Measurements from ENCODE around the gene DCXR. TPM values are rescaled to one million over a fixed set of nuclear protein-coding genes. Genes with fewer than 3 reads are reported as not detected.

DCXR gene
- total and polyA plus RNA-seq, 2 of the 13 experiments (the other 11 are each of a cell fraction or from before 2014, with no cell fraction given) = 287 to 311 TPM

DNA sequence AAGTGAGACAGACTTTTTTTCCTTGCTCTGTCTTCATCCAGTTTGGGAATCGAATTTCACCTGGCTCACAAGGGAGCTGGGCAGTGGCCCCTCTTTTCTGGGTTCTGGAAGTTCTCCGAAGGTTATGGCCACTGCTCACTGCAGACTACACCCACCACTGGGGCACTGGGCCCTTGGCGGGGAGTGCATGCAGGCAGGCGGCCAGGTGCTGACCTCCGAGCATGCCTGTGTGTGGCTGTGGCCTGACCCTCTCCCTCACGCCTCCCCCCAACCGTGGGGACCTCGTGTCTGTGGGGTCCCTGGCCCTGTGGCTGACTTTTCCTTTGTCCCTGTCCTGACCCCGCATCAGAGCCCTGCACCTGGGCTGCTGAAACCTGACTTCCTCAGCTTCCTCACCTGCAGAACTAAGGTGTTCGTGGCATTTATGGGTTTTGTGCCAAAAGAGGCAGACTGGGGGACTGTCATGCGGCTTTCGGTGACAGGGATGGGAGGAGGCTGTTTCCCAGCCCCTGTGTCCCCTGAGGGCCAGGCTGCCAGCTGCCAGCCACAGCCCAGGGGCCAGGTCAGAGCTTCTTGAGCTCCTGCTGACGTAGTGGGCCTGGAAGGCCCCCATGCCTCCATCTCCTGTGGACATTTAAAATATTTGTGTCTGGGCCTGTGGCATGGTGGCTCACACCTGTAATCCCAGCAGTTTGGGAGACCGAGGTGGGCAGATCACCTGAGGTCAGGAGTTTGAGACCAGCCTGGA, 38.6 kb downstream of the DCXR start (continued):
- TF ChIP-seq, protein P1, sequence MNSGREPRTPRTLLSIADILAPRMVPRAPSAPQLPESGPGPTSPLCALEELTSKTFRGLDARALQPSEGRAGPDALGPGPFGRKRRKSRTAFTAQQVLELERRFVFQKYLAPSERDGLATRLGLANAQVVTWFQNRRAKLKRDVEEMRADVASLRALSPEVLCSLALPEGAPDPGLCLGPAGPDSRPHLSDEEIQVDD (CRISPR knock-in tag; IDR thresholded peaks at IDR 0.05; ENCODE audit: borderline replicate concordance) = no peak
- TF ChIP-seq SIX1 (CRISPR knock-in tag; IDR thresholded peaks at IDR 0.05; ENCODE audit: borderline replicate concordance) = no peak
- no peak for TF ChIP-seq YEATS4 (CRISPR knock-in tag; IDR thresholded peaks at IDR 0.05; ENCODE audit: borderline replicate concordance)
- TF ChIP-seq, protein P2, sequence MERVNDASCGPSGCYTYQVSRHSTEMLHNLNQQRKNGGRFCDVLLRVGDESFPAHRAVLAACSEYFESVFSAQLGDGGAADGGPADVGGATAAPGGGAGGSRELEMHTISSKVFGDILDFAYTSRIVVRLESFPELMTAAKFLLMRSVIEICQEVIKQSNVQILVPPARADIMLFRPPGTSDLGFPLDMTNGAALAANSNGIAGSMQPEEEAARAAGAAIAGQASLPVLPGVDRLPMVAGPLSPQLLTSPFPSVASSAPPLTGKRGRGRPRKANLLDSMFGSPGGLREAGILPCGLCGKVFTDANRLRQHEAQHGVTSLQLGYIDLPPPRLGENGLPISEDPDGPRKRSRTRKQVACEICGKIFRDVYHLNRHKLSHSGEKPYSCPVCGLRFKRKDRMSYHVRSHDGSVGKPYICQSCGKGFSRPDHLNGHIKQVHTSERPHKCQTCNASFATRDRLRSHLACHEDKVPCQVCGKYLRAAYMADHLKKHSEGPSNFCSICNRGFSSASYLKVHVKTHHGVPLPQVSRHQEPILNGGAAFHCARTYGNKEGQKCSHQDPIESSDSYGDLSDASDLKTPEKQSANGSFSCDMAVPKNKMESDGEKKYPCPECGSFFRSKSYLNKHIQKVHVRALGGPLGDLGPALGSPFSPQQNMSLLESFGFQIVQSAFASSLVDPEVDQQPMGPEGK (CRISPR knock-in tag; IDR thresholded peaks at IDR 0.05) = 0 out of 2 replicates have a peak, but pooled peaks have one; percentile 10
- TF ChIP-seq, protein P3, sequence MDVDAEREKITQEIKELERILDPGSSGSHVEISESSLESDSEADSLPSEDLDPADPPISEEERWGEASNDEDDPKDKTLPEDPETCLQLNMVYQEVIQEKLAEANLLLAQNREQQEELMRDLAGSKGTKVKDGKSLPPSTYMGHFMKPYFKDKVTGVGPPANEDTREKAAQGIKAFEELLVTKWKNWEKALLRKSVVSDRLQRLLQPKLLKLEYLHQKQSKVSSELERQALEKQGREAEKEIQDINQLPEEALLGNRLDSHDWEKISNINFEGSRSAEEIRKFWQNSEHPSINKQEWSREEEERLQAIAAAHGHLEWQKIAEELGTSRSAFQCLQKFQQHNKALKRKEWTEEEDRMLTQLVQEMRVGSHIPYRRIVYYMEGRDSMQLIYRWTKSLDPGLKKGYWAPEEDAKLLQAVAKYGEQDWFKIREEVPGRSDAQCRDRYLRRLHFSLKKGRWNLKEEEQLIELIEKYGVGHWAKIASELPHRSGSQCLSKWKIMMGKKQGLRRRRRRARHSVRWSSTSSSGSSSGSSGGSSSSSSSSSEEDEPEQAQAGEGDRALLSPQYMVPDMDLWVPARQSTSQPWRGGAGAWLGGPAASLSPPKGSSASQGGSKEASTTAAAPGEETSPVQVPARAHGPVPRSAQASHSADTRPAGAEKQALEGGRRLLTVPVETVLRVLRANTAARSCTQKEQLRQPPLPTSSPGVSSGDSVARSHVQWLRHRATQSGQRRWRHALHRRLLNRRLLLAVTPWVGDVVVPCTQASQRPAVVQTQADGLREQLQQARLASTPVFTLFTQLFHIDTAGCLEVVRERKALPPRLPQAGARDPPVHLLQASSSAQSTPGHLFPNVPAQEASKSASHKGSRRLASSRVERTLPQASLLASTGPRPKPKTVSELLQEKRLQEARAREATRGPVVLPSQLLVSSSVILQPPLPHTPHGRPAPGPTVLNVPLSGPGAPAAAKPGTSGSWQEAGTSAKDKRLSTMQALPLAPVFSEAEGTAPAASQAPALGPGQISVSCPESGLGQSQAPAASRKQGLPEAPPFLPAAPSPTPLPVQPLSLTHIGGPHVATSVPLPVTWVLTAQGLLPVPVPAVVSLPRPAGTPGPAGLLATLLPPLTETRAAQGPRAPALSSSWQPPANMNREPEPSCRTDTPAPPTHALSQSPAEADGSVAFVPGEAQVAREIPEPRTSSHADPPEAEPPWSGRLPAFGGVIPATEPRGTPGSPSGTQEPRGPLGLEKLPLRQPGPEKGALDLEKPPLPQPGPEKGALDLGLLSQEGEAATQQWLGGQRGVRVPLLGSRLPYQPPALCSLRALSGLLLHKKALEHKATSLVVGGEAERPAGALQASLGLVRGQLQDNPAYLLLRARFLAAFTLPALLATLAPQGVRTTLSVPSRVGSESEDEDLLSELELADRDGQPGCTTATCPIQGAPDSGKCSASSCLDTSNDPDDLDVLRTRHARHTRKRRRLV (CRISPR knock-in tag; IDR thresholded peaks at IDR 0.05) = 0 out of 2 replicates have a peak, but pooled peaks have one; percentile 11
- TF ChIP-seq GZF1 (CRISPR knock-in tag; IDR thresholded peaks at IDR 0.05) = no peak
- no peak for TF ChIP-seq CEBPG (CRISPR knock-in tag; IDR thresholded peaks at IDR 0.05)
- no peak for TF ChIP-seq ZNF367 (CRISPR knock-in tag; IDR thresholded peaks at IDR 0.05; ENCODE audit: borderline replicate concordance)
- no peak for TF ChIP-seq MAFF (IDR thresholded peaks at IDR 0.05; ENCODE audit: low read depth, low read length)
- TF ChIP-seq, protein P4, sequence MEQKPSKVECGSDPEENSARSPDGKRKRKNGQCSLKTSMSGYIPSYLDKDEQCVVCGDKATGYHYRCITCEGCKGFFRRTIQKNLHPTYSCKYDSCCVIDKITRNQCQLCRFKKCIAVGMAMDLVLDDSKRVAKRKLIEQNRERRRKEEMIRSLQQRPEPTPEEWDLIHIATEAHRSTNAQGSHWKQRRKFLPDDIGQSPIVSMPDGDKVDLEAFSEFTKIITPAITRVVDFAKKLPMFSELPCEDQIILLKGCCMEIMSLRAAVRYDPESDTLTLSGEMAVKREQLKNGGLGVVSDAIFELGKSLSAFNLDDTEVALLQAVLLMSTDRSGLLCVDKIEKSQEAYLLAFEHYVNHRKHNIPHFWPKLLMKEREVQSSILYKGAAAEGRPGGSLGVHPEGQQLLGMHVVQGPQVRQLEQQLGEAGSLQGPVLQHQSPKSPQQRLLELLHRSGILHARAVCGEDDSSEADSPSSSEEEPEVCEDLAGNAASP (CRISPR knock-in tag; IDR thresholded peaks at IDR 0.05; ENCODE audit: borderline replicate concordance) = no peak
- peak; percentile 5; the same call in 1 of the 2 replicates for TF ChIP-seq ATF7-NPFF (CRISPR knock-in tag; IDR thresholded peaks at IDR 0.05; ENCODE audit: low read depth)
- no peak for TF ChIP-seq RXRB (CRISPR knock-in tag; IDR thresholded peaks at IDR 0.05; ENCODE audit: borderline replicate concordance)
- TF ChIP-seq, protein P5, sequence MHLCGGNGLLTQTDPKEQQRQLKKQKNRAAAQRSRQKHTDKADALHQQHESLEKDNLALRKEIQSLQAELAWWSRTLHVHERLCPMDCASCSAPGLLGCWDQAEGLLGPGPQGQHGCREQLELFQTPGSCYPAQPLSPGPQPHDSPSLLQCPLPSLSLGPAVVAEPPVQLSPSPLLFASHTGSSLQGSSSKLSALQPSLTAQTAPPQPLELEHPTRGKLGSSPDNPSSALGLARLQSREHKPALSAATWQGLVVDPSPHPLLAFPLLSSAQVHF (CRISPR knock-in tag; IDR thresholded peaks at IDR 0.05) = no peak
- TF ChIP-seq BRD4 (CRISPR knock-in tag; IDR thresholded peaks at IDR 0.05) = peak; percentile 40
- no peak for TF ChIP-seq HNRNPUL1 (IDR thresholded peaks at IDR 0.05; ENCODE audit: low read depth, low read length)
- TF ChIP-seq, protein P6, sequence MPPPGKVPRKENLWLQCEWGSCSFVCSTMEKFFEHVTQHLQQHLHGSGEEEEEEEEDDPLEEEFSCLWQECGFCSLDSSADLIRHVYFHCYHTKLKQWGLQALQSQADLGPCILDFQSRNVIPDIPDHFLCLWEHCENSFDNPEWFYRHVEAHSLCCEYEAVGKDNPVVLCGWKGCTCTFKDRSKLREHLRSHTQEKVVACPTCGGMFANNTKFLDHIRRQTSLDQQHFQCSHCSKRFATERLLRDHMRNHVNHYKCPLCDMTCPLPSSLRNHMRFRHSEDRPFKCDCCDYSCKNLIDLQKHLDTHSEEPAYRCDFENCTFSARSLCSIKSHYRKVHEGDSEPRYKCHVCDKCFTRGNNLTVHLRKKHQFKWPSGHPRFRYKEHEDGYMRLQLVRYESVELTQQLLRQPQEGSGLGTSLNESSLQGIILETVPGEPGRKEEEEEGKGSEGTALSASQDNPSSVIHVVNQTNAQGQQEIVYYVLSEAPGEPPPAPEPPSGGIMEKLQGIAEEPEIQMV (CRISPR knock-in tag; IDR thresholded peaks at IDR 0.05; ENCODE audit: low read depth) = 0 out of 2 replicates have a peak, but pooled peaks have one; percentile 43
- TF ChIP-seq, protein P7, sequence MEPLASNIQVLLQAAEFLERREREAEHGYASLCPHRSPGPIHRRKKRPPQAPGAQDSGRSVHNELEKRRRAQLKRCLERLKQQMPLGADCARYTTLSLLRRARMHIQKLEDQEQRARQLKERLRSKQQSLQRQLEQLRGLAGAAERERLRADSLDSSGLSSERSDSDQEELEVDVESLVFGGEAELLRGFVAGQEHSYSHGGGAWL (CRISPR knock-in tag; IDR thresholded peaks at IDR 0.05) = peak; percentile 43; the same call in 1 of the 2 replicates
